Progenitor cell of endocrine pancreas (in vitro differentiated cells): Measurements from ENCODE around the gene WDR27. TPM values are rescaled to one million over a fixed set of nuclear protein-coding genes. Genes with fewer than 3 reads are reported as not detected.

Experiments
- DNase-seq: peaks from one replicate; pipeline ENCODE4 v3.0.0; 2021; ENCODE audit warnings: low spot score; ENCODE audit not compliant: unreplicated experiment
- H3K27ac Mint-ChIP-seq: 2 replicates; pipeline ENCODE4 v1.8.0; 2021; ENCODE audit warnings: mild to moderate bottlenecking, moderate library complexity, mixed read lengths
- H3K27me3 Mint-ChIP-seq: 2 replicates; pipeline ENCODE4 v1.8.0; 2021; ENCODE audit warnings: mixed read lengths
- H3K36me3 Mint-ChIP-seq: 2 replicates; pipeline ENCODE4 v1.8.0; 2022; ENCODE audit warnings: mixed read lengths; ENCODE audit not compliant: insufficient read depth
- H3K4me1 Mint-ChIP-seq: 2 replicates; pipeline ENCODE4 v1.8.0; 2021; ENCODE audit warnings: low read depth, mixed read lengths
- H3K4me3 Mint-ChIP-seq: 2 replicates; pipeline ENCODE4 v1.8.0; 2021; ENCODE audit warnings: low read depth, mild to moderate bottlenecking, moderate library complexity, mixed read lengths
- H3K9me3 Mint-ChIP-seq: 2 replicates; pipeline ENCODE4 v1.8.0; 2021; ENCODE audit warnings: low read depth, mixed read lengths
- CTCF ChIP-seq: fragments of 200-600 bp; sonication (generic); IDR thresholded peaks from one replicate; pipeline ENCODE4 v1.5.0; 2021; ENCODE audit warnings: antibody characterized with exemption, mild to moderate bottlenecking; ENCODE audit not compliant: unreplicated experiment
- total RNA-seq: library from RNA; stranded (reverse); gene quantifications from 2 replicates; pipeline ENCODE4 v1.2.1, GENCODE V29; 2021

Gene WDR27
- total RNA-seq, 1 donor from 2014 or later: 123 TPM

- Mint-ChIP-seq H3K27me3 (no peaks in the 10 kb centered on the region), H3K4me3 (no peak overlapping the region), H3K4me1 (peaks cover 1% of the 10 kb centered on the region), H3K36me3 (peaks cover 13% of the 10 kb centered on the region), H3K9me3 (no peaks in the 10 kb centered on the region), H3K27ac (no peak overlapping the region)
- no peak for DNase-seq
- no peak for TF ChIP-seq CTCF
Measured at GRCh38 chr6:169709293-169709692, 7.5 kb upstream of the WDR27 start.

- Mint-ChIP-seq H3K4me1 (peaks cover 12% of the 10 kb centered on the region), H3K27ac (no peak overlapping the region), H3K27me3 (no peaks in the 10 kb centered on the region)
Measured at GRCh38 chr6:169707772-169708171, 5.9 kb upstream of the WDR27 start.

GRCh38 chr6:169702840-169703246, 1.0 kb upstream of the WDR27 start:
- Mint-ChIP-seq H3K9me3 (no peaks in the 10 kb centered on the region), H3K36me3 (peaks cover under 1% of the 10 kb centered on the region), H3K27me3 (no peaks in the 10 kb centered on the region), H3K4me1 (peaks cover 14% of the 10 kb centered on the region), H3K27ac (peak overlapping the region; percentile 94), H3K4me3 (peak overlapping the region; percentile 91)
- no peak for TF ChIP-seq CTCF
- DNase-seq: no peak

More at GRCh38 chr6:169707772-169708171, 5.9 kb upstream of the WDR27 start:
- TF ChIP-seq CTCF: no peak
- no peak overlapping the region for H3K4me3 Mint-ChIP-seq
- no peaks in the 10 kb centered on the region for H3K9me3 Mint-ChIP-seq
- H3K36me3 Mint-ChIP-seq: peaks cover 8% of the 10 kb centered on the region
- DNase-seq: no peak

- peaks cover 3% of the 10 kb centered on the region for H3K9me3 Mint-ChIP-seq
- no peak for DNase-seq
- TF ChIP-seq CTCF: no peak
- H3K36me3 Mint-ChIP-seq: peaks cover 7% of the 10 kb centered on the region
- peaks cover 14% of the 10 kb centered on the region for H3K4me1 Mint-ChIP-seq
- no peaks in the 10 kb centered on the region for H3K27me3 Mint-ChIP-seq
- H3K4me3 Mint-ChIP-seq: peak overlapping the region; percentile 91
- peak overlapping the region; percentile 90 for H3K27ac Mint-ChIP-seq
Measured at GRCh38 chr6:169701311-169701953, 397 bp downstream of the WDR27 start.

GRCh38 chr6:169700296-169700695, 1.5 kb downstream of the WDR27 start:
- H3K36me3 Mint-ChIP-seq: peaks cover 14% of the 10 kb centered on the region
- no peak for DNase-seq
- H3K27ac Mint-ChIP-seq: no peak overlapping the region
- H3K9me3 Mint-ChIP-seq: peaks cover 7% of the 10 kb centered on the region
- H3K4me3 Mint-ChIP-seq: peak overlapping the region; percentile 91
- H3K4me1 Mint-ChIP-seq: peaks cover 14% of the 10 kb centered on the region
- no peaks in the 10 kb centered on the region for H3K27me3 Mint-ChIP-seq
- no peak for TF ChIP-seq CTCF
